GM19238 (cell line): ENCODE measurements around the gene KCNMB2.

Source experiments
- DNase-seq: peaks from one replicate; pipeline ENCODE4 v3.0.0; 2011; ENCODE audit warnings: low spot score; ENCODE audit not compliant: insufficient read length

The KCNMB2 gene

DNA sequence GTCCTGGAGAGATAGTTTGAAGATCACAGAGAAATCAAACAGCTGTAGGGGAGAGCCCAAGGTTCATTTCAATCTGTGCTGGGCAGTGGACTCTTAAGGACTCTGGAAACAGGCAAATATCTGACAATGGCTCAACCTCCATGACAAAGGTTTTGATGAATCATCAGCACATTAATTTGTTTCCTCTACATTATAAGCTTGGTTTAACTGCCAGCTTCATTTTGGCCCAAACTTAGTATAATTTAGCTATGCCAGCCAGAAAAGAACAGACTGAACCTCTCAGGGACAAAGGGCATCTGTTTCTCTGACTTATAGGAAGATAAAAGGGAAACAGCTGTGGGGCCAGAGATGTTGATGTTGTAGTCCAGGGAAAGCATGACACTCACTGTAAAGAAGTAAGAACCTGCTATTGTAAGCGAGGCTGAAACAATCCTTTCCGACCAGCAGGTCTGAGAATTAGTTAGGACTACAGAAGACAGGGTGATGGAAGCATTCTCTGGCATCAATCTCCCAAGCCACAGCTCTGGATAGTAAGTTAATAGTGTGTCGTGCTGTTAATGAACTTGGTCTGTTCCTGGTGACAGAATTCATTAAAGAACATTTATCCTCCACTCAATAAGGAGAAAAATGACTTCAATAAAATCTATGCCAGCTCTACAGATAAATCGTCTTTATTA lies 110.1 kb downstream of the KCNMB2 start:
- DNase-seq, result no peak

- DNase-seq, result no peak
These were observed 119.3 kb downstream of the KCNMB2 start for GRCh38 chr3:178655488-178655887.

GRCh38 chr3:178658694-178659325 lies 122.6 kb downstream of the KCNMB2 start:
- no peak for DNase-seq

- DNase-seq, result no peak
These were observed 127.1 kb downstream of the KCNMB2 start for GRCh38 chr3:178663201-178663934.

GRCh38 chr3:178665747-178666146 lies 129.5 kb downstream of the KCNMB2 start:
- no peak for DNase-seq

GRCh38 chr3:178669022-178669601 lies 132.9 kb downstream of the KCNMB2 start:
- no peak for DNase-seq

GRCh38 chr3:178669758-178670157 lies 133.5 kb downstream of the KCNMB2 start:
- no peak for DNase-seq

GRCh38 chr3:178671377-178671776 lies 135.1 kb downstream of the KCNMB2 start:
- DNase-seq, result no peak

DNA sequence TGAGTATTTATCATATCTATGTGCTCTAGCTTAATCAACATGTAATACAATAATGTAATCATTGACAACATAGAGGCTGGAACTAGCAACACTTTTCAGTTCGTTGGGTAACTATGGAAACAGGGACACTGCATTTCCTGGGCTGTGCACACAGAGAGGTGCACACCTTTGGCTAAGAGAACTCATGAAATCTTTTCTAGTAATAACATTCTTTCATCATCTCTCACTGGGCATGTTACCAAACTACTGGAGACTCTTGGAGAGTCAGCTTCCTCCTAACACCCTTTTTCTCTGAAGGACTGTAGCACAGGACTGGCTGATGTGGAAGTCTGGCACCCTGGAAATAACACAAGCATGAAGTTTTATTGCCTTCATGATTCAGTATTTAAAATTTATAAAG lies 135.6 kb downstream of the KCNMB2 start:
- no peak for DNase-seq

GRCh38 chr3:178672275-178672674 lies 136.0 kb downstream of the KCNMB2 start:
- DNase-seq, result no peak

DNA sequence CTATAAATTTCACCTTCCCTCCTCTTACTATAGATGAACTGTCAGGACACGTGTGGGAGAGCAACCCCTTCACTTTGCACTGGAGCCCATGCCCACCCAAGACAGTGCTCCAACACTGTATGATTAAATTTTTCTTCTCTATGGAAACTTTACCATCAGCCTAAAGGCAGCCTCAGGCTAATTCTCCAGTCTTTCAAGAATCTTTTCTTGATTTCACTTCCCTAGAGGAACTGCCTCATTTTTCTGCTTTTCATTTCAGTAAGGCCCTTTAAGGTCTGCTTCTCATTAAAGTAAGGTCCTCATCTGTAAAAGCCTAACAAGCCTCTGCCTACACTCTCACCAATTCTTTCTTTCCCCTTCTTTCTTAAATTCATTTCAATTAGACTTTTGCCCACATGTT lies 137.3 kb downstream of the KCNMB2 start:
- no peak for DNase-seq

GRCh38 chr3:178676077-178676476 lies 139.8 kb downstream of the KCNMB2 start:
- no peak for DNase-seq

GRCh38 chr3:178676942-178677790 lies 140.9 kb downstream of the KCNMB2 start:
- DNase-seq, result no peak

DNA sequence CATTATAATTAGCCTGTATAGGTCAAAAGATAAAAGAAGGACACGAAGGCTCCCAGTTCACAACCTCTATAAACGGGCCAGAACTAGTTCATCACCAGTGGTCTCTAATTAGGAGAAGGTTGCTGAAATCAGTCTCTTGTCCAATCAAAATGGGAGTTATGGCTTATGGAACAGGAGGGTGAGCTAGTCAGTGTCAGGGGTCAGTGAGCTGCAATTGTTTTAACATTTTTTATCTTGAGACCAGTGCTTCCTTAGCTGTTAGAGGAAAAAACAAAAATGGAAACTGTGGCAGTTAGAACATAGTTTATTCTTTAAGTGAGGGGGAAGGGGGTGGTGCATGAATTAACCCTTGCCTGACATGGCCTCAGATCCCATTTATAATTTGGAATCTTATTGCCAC lies 141.7 kb downstream of the KCNMB2 start:
- no peak for DNase-seq

DNA sequence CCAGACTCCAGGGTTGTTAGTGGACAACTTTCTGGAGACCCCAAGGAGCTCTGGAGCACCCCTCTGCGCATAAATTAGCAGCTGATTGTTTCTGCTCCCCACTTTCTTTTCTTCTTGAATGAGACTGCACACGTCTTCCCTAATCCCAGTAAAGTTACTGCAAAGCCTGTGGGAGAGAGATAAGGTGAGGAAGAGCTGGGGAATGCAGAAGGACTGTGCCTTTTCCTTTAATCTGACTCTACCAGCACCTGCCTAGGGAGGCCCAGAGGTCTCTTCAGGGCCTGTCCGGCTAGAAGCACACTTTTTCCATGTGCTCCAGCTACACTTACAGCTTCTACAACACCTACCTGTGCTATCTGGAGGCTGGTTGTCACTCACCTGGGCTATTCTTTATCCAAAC lies 143.8 kb downstream of the KCNMB2 start:
- DNase-seq, result no peak

- no peak for DNase-seq
These were observed 144.3 kb downstream of the KCNMB2 start for GRCh38 chr3:178680489-178680888.

GRCh38 chr3:178684881-178685590 lies 148.8 kb downstream of the KCNMB2 start:
- DNase-seq, result no peak

DNA sequence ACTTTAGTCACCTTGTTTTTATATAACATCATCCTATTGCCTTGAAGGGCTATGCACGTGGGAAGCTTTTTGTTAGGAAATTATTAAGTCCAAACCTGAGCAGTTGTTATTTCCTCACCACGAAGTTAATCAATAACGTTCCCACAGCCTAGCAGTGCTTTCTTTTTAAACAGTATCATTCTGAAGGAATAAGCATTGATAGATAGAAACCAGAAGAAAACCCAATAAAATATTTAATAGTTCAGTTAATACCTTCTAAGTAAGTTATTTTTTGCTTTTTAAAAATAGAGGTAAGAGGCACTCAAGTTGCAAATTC lies 149.3 kb downstream of the KCNMB2 start:
- no peak for DNase-seq

DNA sequence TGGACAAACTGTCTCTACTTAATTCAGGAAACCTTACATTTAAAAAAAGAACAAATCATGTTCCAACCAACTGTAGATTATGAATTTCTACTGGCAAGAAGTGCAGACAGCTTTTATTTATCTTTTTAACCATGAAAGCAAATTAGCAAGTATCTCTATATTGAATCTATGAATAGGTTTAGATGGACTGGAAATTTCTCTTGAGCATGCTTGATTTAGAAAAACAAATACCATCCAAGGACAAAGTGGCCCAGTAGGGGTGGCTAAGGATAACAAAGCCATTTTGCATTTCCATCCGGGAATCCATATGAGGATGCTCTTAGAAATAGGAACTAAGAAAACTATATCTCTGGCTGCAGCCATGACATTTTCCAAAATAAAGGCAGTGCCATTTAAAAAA lies 150.6 kb downstream of the KCNMB2 start:
- DNase-seq, result no peak

DNA sequence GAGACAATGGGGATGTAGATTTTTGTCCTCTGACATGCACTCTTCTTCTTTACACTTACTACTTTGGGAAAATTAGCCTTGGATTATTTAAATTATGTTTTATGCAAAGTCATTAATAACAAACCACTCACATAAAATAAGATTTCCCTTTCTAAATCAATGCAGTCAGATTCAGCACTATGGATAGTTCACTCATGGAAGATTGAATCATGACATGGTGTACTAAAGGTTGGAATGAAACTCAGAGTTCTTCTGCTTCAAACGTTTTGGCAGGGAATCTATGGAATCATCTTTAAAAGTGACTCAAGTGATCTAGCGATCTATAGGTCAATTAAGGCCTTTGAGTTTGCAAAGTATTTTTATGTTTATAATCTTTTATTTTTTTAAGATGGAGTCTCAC lies 154.3 kb downstream of the KCNMB2 start:
- no peak for DNase-seq

GRCh38 chr3:178699364-178699763 lies 163.1 kb downstream of the KCNMB2 start:
- DNase-seq, result no peak
